Esophagus squamous epithelium (tissue), 4 donors: ENCODE measurements around the gene ITGB7.

Source experiments
- POLR2A ChIP-seq, 4 donors: fragments of 450-650 bp; IDR thresholded peaks; one replicate each; pipeline ENCODE4 v1.6.1; 2017; ENCODE audit warnings: antibody characterized with exemption in 4 of 4, mild to moderate bottlenecking in 4 of 4, moderate library complexity in 3 of 4
- TF ChIP-seq, protein P1 (sequence below), 6 experiments: fragments of 450-650 bp in 4 of 6; fragments of 200-600 bp in 2 of 6; sonication (generic) in 2 of 6; IDR thresholded peaks; one replicate each; pipeline ENCODE4 v1.5.1; 2016 to 2019; ENCODE audit warnings: antibody characterized with exemption in 6 of 6, mild to moderate bottlenecking in 4 of 6, moderate library complexity in 4 of 6

DNA sequence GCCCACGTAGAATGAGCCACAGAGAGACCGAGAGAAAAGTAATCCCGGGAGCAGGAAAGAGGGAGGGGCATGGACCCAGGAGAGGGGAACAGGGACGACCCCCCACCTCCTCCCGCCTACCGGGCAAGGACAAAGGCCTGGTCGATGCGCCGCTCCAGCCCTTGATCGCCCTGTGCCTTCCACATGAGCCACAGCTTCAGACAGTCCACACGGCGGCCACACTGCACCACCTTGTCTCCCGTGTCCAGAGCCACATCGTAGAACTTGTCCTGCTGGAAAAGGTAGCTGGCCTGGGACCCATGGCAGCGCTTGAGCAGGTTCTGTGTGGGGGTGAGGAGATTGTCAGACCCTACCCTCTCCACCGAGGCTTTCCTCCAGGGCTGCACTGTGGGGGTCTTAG lies 47.1 kb downstream of the ITGB7 start:
- TF ChIP-seq, protein P1, sequence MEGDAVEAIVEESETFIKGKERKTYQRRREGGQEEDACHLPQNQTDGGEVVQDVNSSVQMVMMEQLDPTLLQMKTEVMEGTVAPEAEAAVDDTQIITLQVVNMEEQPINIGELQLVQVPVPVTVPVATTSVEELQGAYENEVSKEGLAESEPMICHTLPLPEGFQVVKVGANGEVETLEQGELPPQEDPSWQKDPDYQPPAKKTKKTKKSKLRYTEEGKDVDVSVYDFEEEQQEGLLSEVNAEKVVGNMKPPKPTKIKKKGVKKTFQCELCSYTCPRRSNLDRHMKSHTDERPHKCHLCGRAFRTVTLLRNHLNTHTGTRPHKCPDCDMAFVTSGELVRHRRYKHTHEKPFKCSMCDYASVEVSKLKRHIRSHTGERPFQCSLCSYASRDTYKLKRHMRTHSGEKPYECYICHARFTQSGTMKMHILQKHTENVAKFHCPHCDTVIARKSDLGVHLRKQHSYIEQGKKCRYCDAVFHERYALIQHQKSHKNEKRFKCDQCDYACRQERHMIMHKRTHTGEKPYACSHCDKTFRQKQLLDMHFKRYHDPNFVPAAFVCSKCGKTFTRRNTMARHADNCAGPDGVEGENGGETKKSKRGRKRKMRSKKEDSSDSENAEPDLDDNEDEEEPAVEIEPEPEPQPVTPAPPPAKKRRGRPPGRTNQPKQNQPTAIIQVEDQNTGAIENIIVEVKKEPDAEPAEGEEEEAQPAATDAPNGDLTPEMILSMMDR (IDR thresholded peaks at IDR 0.05) = no peak
- no peak for TF ChIP-seq POLR2A (IDR thresholded peaks at IDR 0.05)
